ENCODE data around the gene GJC1. TPM values are rescaled to one million over a fixed set of nuclear protein-coding genes. Genes with fewer than 3 reads are reported as not detected.
A peak's percentile ranks its signal among the peaks of the same experiment; 100 is the strongest.

The GJC1 gene
- total RNA-seq, 2 donors from 2014 or later: 0.95 to 18.6 TPM

DNA sequence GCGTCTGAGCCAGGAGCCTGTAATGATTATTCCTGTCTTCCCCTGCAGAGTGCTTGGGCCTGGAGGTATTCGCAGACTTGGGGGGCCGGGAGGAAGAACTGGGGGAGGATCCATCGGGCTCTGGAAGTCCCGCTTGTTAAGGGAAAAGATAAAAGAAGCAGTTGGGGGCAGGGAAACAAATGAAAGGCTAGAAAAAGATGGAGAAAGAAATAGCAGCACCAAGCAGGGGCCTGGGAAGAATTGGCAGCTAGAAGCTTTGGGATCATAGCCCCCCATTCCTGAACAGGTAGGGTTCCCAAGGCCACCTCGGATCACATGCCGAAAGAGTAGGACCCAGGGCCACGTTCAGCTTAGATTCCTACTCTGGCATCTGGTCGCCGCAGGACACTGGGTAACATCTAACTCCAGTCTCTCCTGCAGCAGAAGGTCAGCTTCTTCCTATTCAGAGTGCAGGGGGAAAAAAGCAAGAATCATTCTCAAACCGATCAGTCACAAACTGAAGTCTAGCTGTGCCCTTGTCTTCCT lies 47.7 kb downstream of the GJC1 start:
- no peak for ATAC-seq
- intact Hi-C loops (cut with DNase I, micrococcal nuclease): no loop called here

DNA sequence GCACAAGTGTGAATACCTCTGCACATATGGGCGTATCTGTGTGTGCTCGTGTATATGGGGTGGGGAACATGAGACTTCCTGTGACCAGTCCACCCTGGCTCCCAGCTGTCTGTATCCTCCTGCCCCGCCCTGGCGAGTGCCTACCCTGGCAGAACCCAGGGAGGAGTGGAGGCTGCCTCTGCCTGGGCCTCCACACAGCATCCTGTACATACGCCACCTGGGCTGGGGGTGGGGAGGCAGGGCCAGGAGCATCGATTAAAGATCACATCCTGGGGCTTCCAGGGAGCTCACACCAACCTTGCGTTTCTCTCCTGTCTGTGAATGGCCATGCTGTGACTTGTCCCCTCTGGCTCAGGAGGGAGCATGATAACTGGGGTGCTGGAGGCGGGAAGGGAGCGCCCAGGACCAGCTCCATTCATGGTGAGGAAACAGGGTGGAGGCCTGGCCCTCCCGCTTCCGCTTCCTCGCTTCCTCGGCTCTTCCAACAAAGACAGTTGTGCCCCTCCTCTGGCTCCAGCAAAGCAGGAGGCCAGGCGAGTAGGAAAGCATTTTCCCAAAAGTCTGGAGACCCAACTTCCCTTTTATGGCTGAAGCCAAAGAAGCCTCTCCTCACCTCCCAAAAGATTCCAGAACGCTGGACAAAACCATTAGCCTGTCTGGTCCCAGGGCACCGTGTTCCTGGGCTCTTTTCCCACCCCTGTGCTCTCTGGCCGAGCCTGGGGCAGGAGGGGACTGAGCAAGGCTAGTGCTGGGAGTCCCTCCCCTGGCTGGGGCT lies 48.3 kb downstream of the GJC1 start:
- DNase-seq: no peak

More for the DNA sequence above, 47.7 kb downstream of the GJC1 start:
- no peak for DNase-seq

DNA sequence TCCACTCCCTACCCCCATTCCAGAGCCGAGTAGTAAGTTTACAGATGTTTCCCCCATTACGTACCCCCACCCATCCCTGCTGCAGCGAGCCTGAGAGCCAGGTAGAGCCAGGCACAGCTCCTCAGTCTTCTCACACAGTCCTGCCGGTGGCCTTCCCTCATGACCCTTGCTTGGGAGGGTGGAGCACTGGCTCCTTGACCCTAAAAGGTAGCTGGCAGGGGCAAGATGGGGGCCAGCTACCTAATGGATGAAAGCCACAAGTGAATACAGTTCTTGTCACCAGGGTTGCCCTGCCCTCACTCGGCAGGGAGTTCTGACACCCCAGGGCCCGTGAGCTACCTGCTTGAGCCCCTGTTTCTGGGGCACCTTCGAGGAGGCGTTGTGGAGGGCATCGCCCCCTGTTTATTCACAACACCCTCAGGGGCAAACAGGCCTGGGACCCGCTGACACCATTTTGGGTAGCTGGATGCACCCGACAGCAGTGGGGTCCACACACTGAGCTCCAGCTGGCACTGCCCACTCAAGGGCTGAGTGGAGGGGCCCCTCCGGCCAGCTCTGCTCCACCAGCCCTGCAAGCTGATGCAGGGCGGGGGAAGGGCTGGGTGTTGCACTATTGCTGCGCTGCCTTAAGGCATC lies 49.1 kb downstream of the GJC1 start:
- no peak for DNase-seq
- intact Hi-C loops (cut with DNase I, micrococcal nuclease): no loop called here
- no peak for ATAC-seq

More for the DNA sequence above, 48.3 kb downstream of the GJC1 start:
- peak; percentile 31 for ATAC-seq
- intact Hi-C loops (cut with DNase I, micrococcal nuclease): no loop called here

DNA sequence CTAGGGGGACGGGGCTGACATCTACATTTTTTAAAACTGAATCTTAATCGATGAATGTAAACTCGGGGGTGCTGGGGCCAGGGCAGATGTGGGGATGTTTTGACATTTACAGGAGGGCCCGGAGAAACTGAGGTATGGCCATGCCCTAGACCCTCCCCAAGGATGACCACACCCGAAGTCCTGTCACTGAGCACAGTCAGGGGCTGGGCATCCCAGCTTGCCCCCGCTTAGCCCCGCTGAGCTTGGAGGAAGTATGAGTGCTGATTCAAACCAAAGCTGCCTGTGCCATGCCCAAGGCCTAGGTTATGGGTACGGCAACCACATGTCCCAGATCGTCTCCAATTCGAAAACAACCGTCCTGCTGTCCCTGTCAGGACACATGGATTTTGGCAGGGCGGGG lies 49.9 kb downstream of the GJC1 start:
- DNase-seq (no peak), ATAC-seq (no peak)
- intact Hi-C loops (cut with DNase I, micrococcal nuclease): no loop called here

DNA sequence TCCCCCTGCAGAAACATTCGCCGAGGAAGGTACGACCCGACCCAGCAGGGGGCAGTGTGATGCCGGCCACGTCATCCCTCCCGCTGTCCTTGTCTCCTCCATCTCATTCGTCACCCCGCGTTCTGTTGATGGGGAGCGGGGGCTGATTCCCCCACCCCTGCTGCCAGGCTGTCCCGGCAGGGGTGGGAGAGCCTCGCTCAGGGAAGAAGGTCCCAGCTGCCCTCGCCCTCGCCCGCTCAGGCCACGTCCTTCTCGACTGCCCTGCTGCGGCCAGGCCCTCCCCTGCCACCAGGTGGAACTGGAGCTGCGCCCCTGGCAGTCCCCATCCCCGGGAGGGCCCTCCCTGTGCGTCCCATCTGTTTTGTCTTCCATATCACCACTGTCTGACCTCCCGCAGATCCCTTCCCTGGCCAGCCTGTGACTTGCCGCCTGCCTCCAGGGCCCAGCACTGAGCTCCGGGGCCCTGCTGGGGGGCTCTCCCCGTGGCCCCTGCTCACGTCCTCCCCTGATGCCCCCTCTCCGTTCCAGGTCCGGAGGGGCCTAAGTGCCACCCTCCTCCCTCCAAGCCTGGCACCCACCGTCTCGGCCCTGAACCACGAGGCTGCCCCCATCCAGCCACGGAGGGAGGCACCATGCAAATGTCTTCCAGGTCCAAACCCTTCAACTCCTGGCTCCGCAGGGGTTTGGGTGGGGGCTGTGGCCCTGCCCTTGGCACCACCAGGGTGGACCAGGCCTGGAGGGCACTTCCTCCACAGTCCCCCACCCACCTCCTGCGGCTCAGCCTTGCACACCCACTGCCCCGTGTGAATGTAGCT lies 50.7 kb downstream of the GJC1 start:
- peak; percentile 30 for ATAC-seq
- peak; percentile 70 to 87 for DNase-seq
- intact Hi-C loops (cut with DNase I, micrococcal nuclease): loop anchor here (5.0 kb wide), 2 partner anchors 83 to 88 kb away; no protein-coding TSS in a partner anchor

DNA sequence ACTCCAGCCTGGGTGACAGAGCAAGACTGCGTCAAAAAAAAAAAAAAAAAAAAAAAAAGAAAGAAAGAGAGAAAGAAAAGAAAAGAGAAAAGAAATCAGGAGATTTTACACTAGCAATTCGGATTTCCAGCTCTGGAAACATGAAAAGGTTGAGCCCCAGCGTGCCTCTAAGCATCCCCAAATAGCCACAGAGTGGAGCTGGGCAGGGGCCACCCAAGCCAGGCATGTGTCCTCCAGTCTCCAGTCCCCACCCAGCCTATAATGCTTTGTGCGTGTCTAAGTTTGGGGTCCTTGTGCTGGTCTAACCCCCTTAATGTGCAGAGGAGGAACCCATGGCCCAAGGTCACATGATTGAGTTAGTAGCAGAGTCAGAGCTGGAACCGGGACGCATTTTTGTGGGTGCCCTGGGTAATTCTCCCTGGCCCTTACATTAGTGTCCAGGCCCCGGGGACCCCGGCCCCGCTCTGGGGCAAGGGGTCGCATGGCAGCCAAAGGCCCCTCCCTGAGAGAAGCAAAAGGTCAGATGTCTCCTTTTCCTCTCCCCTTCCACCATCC lies 51.4 kb downstream of the GJC1 start:
- intact Hi-C loops (cut with DNase I, micrococcal nuclease): loop anchor here (5.0 kb wide), 2 partner anchors 84 to 89 kb away; no protein-coding TSS in a partner anchor
- no peak for ATAC-seq
- no peak for DNase-seq

DNA sequence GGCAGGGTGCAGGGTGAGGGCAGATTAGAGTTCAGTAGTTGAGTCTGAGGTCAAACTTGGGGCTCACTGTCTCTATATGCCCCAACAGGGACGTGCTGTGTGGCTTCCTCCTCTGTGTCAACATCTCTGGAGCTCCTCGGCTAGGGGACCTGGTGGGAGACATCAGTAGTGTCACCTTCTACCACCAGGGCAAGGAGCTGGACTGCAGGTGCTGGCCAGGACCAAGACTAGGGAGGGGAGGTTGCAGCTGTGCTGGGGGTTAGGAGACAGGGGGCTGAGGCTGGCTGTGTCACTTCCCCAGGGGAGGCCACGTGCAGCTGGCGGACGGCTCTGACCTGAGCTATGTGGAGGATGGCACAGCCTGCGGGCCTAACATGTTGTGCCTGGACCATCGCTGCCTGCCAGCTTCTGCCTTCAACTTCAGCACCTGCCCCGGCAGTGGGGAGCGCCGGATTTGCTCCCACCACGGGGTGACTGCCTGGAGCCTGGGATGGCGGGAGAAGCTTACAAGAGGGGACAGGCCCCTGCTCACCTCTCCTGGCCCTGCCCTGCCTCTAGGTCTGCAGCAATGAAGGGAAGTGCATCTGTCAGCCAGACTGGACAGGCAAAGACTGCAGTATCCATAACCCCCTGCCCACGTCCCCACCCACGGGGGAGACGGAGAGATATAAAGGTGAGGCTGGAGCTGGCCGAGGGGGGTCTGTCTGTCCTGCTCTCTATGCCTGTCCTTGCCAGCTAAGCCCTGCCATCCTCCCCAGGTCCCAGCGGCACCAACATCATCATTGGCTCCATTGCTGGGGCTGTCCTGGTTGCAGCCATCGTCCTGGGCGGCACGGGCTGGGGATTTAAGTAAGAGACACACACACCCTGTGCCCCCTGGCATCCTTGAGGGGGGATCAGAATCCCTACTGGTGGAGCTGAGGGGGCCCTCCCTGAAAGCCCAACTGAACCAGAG lies 52.4 kb downstream of the GJC1 start:
- no peak for ATAC-seq
- DNase-seq: no peak
- intact Hi-C loops (cut with DNase I, micrococcal nuclease): loop anchor here (5.0 kb wide), 2 partner anchors 85 to 90 kb away; no protein-coding TSS in a partner anchor

DNA sequence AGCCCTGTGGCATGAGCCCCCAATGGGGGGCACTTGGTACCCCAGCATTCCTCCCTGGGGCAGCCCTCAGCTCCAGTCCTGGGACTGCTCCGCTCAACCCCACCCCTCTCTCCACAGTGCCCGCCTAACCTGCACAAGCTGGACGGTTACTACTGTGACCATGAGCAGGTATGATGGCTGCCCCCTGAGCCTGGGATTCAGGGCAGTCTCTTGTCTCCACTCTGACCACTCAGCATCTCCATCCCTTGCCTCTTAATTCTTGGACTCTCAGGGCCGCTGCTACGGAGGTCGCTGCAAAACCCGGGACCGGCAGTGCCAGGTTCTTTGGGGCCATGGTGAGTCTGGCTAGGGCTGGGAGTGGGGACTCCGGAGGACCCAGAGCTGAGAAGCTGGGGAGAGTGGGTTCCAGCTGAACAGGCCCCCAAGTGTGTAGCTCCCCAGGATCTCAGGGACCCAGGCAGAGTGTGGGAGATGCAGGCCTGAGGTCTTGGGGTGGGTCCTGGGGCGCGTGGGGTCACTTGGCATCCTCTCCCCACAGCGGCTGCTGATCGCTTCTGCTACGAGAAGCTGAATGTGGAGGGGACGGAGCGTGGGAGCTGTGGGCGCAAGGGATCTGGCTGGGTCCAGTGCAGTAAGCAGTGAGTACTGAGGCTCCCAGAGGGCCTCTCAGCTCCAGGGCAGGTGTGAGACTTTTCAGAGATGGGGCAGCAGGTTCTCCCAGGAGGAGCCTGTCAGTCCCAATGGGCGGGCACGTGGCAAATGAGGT lies 53.3 kb downstream of the GJC1 start:
- DNase-seq (no peak), ATAC-seq (no peak)
- intact Hi-C loops (cut with DNase I, micrococcal nuclease): loop anchor here (5.0 kb wide), 2 partner anchors 85 to 90 kb away; no protein-coding TSS in a partner anchor

DNA sequence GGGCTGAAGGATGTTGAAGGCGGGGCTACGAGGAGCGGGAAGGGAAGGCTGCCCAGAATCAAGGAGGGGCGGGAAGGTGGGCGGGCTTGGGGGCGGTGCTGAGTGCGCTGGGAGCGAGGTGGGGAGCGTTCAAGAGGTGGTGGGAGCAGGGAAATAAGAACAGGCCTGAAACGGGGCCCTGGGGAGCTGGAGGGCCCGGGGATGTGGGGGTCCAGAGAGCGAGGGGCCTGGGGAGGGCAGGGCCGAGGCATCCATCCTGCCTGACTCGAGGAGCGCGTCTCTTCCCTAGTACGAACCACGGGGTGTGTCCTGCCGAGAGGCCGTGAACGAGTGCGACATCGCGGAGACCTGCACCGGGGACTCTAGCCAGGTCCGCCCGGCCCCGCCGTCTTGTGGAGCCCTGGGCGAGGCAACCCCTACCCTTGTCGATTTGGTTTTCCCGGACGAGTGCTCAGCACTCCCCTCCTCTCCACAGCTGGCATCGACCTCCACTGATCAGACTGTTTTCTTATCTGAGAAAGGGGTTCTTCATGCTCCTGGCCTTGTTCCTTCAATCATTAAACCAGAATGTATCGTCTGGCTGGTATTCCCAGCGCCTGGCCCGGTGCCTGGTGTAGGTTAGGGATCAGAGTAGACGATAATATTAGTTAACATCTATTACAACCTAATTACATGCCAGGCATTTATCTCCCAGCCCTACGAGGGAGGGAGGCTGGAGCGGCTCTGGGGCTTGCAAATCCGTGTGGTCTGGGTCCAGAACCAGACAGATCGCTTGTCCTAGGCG lies 54.1 kb downstream of the GJC1 start:
- peak in 1 of 2 donors; percentile 35 for DNase-seq
- peak; percentile 43 for ATAC-seq
- intact Hi-C loops (cut with DNase I, micrococcal nuclease): loop anchor here (5.0 kb wide), 2 partner anchors 86 to 91 kb away; no protein-coding TSS in a partner anchor

DNA sequence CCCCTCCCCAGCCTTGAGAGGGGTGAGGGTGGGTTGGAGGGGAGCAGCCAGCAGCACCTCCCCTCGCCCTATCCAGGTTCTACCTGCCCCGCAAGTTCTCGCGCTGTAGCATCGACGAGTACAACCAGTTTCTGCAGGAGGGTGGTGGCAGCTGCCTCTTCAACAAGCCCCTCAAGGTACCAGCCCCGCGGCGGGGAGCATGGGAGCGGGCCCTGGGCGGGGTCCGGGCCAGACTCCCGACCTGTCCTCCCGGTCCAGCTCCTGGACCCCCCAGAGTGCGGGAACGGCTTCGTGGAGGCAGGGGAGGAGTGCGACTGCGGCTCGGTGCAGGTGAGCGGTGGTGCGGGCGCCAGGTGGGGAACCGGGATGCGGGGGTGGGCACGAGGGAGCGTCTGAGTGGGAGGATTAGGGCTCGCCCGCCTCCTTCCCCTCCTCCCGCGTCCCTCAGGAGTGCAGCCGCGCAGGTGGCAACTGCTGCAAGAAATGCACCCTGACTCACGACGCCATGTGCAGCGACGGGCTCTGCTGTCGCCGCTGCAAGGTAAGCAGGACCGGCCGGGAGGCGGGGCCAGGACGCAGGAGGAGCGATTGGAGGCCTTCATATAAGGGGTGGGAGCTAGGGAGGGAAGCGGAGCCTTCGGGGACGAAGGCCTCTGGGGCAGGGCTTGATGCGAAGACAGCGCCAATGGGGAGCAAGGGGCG lies 54.8 kb downstream of the GJC1 start:
- peak; percentile 94 for ATAC-seq
- peak; percentile 99 for DNase-seq
- intact Hi-C loops (cut with DNase I, micrococcal nuclease): loop anchor here (5.0 kb wide), 2 partner anchors 87 to 92 kb away; no protein-coding TSS in a partner anchor

DNA sequence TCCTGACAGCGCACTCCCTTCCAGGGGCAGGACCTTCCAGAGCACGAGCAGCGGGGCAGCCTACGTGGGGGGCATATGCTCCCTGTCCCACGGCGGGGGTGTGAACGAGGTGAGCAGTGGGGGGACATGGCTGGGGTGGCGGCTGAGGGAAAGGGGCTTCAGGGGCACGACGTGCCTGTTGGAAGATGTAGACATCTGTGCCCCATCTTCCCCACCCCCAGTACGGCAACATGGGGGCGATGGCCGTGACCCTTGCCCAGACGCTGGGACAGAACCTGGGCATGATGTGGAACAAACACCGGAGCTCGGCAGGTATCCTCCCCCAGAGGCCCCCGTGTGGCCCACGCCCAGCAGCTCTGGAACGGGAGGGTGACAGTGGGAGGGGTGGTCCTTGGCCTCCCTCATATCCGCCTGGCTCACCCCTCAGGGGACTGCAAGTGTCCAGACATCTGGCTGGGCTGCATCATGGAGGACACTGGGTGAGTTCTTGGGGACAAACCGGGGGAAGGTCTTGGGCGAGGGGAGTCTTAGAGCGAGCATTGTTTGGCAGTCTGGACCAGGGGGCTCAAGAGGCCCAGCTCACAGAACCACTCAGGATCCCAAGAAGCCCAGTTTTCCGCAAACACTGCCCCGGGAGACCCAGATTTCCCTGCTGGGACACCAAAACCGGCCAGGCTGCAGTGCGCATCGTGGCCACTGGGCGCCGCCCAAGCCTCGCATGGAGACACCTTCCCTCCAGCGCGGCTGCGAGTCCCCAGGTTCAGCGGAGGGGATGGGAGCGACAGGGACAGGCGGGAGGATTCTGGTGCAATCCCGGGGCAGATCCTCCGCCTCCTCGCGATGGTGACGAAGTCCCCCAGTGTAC lies 55.6 kb downstream of the GJC1 start:
- ATAC-seq: peak; percentile 72
- intact Hi-C loops (cut with DNase I, micrococcal nuclease): loop anchor here (5.0 kb wide), 2 partner anchors 88 to 93 kb away; no protein-coding TSS in a partner anchor
- DNase-seq: peak; percentile 75 to 94

DNA sequence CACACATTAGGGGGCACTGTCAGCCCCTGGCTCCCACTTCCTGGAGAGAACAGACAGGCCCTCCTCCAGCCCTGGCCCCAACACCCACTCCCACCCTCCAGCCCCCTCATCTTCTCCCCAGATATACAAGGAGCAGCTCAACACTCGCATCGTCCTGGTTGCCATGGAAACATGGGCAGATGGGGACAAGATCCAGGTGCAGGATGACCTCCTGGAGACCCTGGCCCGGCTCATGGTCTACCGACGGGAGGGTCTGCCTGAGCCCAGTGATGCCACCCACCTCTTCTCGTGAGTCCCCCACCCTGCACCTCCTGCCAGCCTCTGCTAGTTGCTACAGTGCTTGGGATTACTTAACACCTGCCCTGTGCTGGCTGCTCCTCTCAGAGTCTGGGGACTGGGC lies 56.9 kb downstream of the GJC1 start:
- DNase-seq: no peak
- intact Hi-C loops (cut with DNase I, micrococcal nuclease): no loop called here
- no peak for ATAC-seq

DNA sequence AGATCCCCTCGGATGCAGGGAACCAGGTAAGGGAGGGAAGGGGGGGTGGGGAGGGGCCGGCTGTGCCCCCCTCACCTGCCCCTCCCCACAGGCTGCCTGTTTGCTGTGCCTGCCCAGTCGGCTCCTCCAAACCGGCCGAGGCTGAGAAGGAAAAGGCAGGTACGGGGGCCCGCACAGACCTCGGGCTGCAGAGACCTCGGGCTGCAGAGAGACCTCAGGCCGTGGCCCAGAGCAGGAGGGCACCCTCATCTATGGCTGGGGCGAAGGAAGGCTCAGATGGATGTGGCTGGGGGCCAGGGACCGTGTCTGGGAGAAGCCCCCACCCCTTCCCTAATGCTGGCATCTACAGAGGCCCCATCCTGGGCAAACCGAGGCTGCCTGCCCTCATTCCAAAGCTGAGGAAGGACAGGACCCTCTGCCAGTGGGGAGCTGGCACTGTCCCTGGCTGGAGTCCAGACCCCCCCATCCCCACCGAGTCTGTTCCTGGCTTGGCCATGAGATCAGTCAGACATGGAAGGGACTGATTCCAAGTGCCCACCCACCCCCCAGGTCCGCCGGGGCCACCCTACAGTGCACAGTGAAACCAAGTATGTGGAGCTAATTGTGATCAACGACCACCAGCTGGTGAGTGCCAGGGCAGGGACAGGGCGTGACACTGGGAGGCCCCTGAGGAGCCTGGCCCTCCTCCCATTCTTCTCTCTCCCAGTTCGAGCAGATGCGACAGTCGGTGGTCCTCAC lies 57.6 kb downstream of the GJC1 start:
- no peak for ATAC-seq
- no peak for DNase-seq
- intact Hi-C loops (cut with DNase I, micrococcal nuclease): no loop called here

Data from left colon (tissue), 2 donors.